Cardiac muscle cell (in vitro differentiated cells and primary cell): ENCODE measurements around the gene GLCCI1. TPM values are rescaled to one million over a fixed set of nuclear protein-coding genes. Genes with fewer than 3 reads are reported as not detected.

Source experiments
- DNase-seq, 2 donors: peaks; one replicate each; pipeline versions ENCODE4 v3.0.0 to v3.0.0-alpha.2; 2010 to 2017; ENCODE audit warnings: low read depth in 1 of 2, low spot score in 1 of 2
- H3K27ac ChIP-seq: fragments of 200-600 bp; sonication (generic); 2 replicates; pipeline ENCODE4 v1.5.1; 2016
- H3K27me3 ChIP-seq: fragments of 200-600 bp; sonication (generic); 2 replicates; pipeline ENCODE4 v1.6.0; 2016; ENCODE audit warnings: control low read depth
- H3K36me3 ChIP-seq: fragments of 200-600 bp; sonication (generic); 2 replicates; pipeline ENCODE4 v1.5.1; 2016; ENCODE audit warnings: control low read depth
- H3K4me1 ChIP-seq: fragments of 200-600 bp; sonication (generic); 2 replicates; pipeline ENCODE4 v1.8.1; 2017; ENCODE audit warnings: low read depth, mild to moderate bottlenecking, mixed run types
- H3K4me3 ChIP-seq: fragments of 200-600 bp; sonication (generic); 2 replicates; pipeline ENCODE4 v1.5.1; 2016; ENCODE audit warnings: mild to moderate bottlenecking
- H3K9me3 ChIP-seq: fragments of 200-600 bp; sonication (generic); 2 replicates; pipeline ENCODE4 v1.5.1; 2017; ENCODE audit warnings: low read depth, mild to moderate bottlenecking, control low read depth
- CTCF ChIP-seq: IDR thresholded peaks from 2 replicates; pipeline ENCODE4 v1.5.1; 2012; ENCODE audit warnings: low read depth, mild to moderate bottlenecking, low read length
- polyA plus RNA-seq: library from polyadenylated mRNA; unstranded; fragments of >200 nt; fragmentation: Nextera tagmentation; extraction: Ambion mirVana; gene quantifications from 2 replicates; pipeline ENCODE4 v1.2.1, GENCODE V29; 2016
- total RNA-seq: library from RNA; depleted of rRNA; stranded (reverse); fragments of >200 nt; gene quantifications from 2 replicates; pipeline ENCODE4 v1.2.3, GENCODE V29; 2016

Gene GLCCI1
- total and polyA plus RNA-seq, 2 experiments from 2014 or later, result 8.6 to 16.4 TPM

- no peak for TF ChIP-seq CTCF
- H3K4me3 ChIP-seq, result no peak overlapping the region
- no peak for DNase-seq
- no peaks in the 10 kb centered on the region for H3K9me3 ChIP-seq
- H3K36me3 ChIP-seq, result no peaks in the 10 kb centered on the region
- no peak overlapping the region for H3K27ac ChIP-seq
- no peaks in the 10 kb centered on the region for H3K27me3 ChIP-seq
- peaks cover 19% of the 10 kb centered on the region for H3K4me1 ChIP-seq
Observed at GRCh38 chr7:7978860-7979259, 10.3 kb downstream of the GLCCI1 start.

GRCh38 chr7:7979558-7979957 is 11.0 kb downstream of the GLCCI1 start:
- TF ChIP-seq CTCF, result no peak
- Histone ChIP-seq H3K9me3 (no peaks in the 10 kb centered on the region), H3K4me1 (peaks cover 19% of the 10 kb centered on the region), H3K4me3 (no peak overlapping the region), H3K27ac (no peak overlapping the region), H3K27me3 (no peaks in the 10 kb centered on the region), H3K36me3 (no peaks in the 10 kb centered on the region)
- no peak for DNase-seq

GRCh38 chr7:7980134-7980533 is 11.5 kb downstream of the GLCCI1 start:
- Histone ChIP-seq H3K9me3 (no peaks in the 10 kb centered on the region), H3K4me3 (no peak overlapping the region), H3K36me3 (no peaks in the 10 kb centered on the region), H3K27ac (no peak overlapping the region), H3K4me1 (peaks cover 19% of the 10 kb centered on the region), H3K27me3 (no peaks in the 10 kb centered on the region)
- DNase-seq, result no peak
- TF ChIP-seq CTCF, result no peak

- Histone ChIP-seq H3K27ac (no peak overlapping the region), H3K27me3 (no peaks in the 10 kb centered on the region), H3K4me1 (peaks cover 13% of the 10 kb centered on the region), H3K9me3 (no peaks in the 10 kb centered on the region), H3K4me3 (no peak overlapping the region), H3K36me3 (no peaks in the 10 kb centered on the region)
- DNase-seq, result no peak
- no peak for TF ChIP-seq CTCF
Observed at GRCh38 chr7:7982904-7983303, 14.3 kb downstream of the GLCCI1 start.

- Histone ChIP-seq H3K36me3 (no peaks in the 10 kb centered on the region), H3K4me3 (no peak overlapping the region), H3K4me1 (peaks cover 9% of the 10 kb centered on the region), H3K27ac (no peak overlapping the region), H3K9me3 (no peaks in the 10 kb centered on the region), H3K27me3 (no peaks in the 10 kb centered on the region)
- no peak for TF ChIP-seq CTCF
- DNase-seq, result no peak
Observed at GRCh38 chr7:7984424-7984823, 15.8 kb downstream of the GLCCI1 start.

- H3K36me3 ChIP-seq, result no peaks in the 10 kb centered on the region
- H3K27me3 ChIP-seq, result no peaks in the 10 kb centered on the region
- H3K9me3 ChIP-seq, result no peaks in the 10 kb centered on the region
- DNase-seq, result no peak
- H3K4me1 ChIP-seq, result peaks cover 9% of the 10 kb centered on the region
- TF ChIP-seq CTCF, result no peak
- no peak overlapping the region for H3K4me3 ChIP-seq
- no peak overlapping the region for H3K27ac ChIP-seq
Observed at GRCh38 chr7:7988706-7989105, 20.1 kb downstream of the GLCCI1 start.
